GM21423 (cell line): Measurements from ENCODE around the gene NPHP4.

Experiments
- ATAC-seq: cut with Tn5 transposase; IDR thresholded peaks from one replicate; pipeline ENCODE4 v1.9.1; 2021; ENCODE audit warnings: mild to moderate bottlenecking, moderate library complexity; ENCODE audit not compliant: unreplicated experiment

Gene NPHP4

DNA sequence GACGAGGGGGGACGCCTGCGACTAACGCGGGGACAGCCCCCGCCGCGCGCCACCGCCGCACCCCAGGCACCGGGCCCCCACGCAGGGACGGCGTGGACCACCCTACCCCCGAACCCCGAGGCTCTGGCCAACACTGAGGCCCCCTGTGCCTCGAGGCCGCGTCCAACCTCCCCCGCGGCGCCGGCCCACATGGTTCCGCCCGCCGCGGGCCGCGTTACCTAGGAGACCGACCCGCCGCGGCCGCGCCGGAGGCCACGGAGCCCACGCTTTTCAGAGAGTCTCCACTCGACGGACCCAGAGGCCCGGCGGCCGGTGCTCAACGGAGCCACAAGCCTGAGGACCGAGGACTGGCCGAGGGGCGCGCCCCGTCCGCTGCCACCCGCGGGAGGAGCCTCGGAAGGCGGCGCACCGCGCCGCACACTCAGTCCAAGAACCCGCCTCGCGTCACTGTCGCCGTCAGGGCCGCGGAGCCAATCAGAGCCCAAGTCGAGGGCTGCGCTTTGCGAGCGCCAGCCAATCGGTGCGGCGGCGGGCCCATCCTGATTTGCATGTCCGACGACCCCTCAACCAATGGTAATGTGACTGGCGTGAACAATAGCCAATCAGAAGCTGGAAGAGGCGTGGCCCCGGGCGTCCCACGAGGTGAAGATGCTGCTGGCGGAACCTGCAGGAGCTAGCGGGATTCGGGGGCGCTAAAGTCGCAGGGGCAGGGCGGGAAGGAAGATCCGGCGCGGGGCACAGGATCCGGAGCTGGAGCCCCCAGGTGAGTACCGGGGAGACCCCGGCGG is at the start of gene NPHP4:
Gene NPHP4 (minus strand): TSS at position 400 of the 788 bp plus-strand sequence. CDS start 6,136 bp downstream, outside the sequence.
- peak; percentile 87 for ATAC-seq

DNA sequence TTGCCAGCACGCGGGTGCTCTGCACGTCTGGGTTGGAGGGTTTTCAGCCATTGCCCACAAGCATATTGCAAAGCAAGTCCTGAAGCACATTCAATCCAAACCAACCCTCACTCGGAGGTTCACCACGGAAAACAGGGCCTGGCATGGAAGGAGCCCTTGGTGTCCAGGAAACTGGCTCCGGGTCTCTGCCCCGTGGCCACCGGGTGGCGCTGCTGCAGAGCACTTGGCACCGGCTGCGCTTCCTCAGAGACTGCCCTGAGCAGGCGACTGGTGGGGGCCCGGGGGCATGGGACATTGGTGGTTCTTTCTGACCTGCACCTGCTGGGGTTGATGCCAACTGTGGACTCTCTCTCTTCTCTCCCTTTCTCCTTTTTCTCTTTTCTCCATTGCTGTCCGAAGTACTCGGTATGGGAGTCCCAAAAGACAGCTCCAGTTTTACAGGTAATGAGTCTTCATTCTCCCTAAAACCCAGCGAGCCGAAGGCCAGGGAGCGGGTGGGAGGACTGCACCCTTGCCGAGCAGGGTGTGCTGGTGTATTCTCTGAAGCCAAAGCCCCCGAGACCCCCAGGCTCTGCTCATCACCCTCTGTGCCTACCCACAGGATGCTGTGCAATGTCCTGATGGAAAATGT is 49.3 kb upstream of the NPHP4 start:
- no peak for ATAC-seq

DNA sequence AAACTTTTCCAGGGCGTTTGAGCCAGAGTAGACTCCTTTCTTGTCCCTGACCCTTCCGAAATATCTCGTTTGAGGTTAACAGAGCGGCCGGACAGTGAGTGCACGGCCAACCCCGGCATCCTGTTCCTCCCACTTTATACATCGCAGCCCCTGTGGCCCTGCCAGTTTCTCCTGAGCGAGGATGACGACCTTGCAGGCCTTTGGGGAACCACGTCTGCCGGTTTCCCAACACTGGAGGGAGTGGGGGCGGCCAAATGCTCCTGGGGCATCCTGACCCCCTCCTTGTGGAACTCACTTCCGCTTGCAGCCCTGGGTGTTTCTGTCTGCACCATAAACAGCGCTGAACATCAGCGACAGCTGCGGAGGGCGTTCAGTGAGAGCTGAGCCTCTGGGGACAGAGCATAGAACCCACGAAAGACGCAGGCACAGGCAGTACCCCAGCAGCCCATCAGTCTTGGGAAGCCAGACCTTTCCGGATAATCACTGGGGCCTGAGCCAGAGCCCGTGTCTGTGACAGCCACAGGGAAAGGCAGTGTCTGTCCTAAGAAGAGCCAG is 48.7 kb upstream of the NPHP4 start:
- no peak for ATAC-seq

DNA sequence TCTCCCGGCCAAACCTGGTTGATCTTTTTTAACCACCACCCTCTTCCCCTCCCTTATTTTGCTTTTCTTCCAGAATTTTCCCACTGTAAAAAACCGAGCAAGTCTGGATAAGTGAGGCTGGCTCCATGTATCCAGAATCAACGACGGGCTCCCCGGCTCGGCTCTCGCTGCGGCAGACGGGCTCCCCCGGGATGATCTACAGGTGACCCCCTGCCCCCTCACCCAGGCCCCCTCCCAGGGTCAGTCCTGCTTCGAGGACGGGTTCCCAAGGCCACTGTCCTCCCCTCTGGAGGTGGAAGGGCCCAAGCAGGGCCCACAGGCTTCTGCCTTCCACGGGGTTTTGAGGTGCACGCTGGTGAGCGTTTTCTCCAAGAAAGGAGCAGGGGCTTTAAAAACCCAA is 48.2 kb upstream of the NPHP4 start:
- no peak for ATAC-seq

DNA sequence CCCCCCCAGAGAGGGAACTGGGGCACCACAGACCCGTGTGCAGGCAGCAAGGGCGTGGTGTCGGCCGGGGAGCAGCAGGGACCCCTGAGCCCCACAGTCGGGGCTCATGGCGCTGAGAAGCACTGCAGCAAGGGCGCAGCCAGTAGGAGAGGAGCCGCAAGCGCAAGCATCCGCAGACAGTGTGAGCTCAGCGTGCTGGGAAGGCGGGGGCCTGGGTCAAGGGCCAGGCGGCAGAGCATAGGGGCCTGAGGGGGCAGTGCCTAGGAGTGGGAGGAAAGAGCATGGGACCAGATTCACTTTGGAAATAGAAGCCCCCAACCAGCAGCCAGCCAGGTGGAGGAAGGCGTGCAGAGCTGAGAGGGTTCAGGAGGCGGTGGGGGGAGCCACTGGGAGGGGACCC is 46.8 kb upstream of the NPHP4 start:
- no peak for ATAC-seq

DNA sequence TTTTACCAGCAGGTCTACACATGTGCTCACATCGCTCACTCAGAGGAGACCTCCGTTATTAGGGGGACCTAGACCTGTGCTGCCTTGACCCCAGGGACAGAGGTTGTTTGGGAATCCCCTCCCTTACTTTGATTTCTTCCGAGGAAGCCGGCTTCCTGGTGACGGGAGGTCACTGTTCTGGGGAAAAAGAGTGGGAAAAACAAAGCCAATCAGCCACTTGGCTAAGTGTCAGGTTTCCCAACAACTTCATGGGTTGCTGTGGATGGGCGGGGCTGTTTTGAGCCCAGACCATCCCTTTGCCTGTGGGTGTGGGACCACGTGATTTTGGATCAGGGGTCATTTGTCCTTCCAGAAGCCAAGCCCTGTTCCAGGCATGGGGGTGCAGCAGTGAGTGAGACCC is 46.4 kb upstream of the NPHP4 start:
- no peak for ATAC-seq

DNA sequence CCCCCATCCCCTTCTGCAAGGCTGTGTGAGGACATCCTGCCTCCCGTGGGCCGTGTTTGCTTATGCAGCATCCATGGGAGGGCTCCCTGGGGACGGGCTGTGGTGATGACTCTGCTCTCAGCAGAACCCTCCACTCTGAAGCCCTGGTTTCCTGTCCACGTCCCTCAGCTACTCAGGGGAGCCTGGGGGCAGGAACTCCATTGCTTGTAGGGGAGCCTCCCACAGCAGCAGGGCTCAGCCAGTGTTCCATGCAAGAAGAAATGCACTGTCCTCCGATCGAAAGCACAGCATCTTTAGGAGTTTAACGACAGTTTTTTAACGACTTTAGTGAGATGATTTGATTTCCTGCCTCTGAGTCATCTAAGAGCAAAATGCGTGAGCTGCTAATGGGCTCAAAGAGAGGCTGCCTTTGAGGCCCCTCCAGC is 45.1 kb upstream of the NPHP4 start:
- ATAC-seq = no peak

DNA sequence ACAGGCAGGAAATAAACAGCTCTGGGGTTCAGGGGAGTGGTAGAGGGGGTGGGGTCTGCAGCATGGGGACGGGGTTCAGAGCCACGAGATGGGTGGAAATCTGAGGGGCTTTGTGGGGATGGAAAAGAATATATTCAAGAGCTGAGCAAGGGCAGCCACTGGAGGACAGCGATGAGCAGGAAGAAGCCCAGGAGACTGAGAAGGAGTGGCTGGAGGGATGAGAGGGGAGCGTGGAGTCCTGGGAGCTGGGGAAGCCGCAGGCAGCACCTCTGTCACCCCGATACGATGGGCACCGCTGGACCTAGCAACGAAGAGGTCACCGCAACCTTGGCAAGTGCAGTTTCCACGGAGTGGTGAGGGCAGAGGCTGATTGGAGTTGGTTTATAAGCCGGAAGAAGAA is 43.5 kb upstream of the NPHP4 start:
- ATAC-seq = no peak

DNA sequence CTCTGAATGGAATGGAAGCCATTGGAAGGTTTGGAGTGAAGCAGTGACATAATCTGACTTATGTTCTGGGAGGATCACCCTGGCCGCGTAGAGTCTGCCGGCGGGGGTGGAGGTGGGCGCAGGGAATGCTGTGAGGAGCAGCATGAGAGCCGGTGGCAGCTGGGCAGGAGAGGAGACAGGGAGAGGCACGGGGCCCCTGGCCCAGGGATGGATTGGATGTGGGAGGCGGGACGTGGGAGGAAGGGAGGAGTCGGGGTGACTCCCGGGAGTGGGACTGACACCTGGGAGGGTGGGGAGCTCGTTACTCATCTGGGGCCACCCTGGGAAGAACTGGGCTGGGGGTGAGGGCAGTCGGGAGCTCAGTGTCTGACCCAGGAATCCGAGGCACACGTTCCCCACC is 43.1 kb upstream of the NPHP4 start:
- ATAC-seq = no peak

DNA sequence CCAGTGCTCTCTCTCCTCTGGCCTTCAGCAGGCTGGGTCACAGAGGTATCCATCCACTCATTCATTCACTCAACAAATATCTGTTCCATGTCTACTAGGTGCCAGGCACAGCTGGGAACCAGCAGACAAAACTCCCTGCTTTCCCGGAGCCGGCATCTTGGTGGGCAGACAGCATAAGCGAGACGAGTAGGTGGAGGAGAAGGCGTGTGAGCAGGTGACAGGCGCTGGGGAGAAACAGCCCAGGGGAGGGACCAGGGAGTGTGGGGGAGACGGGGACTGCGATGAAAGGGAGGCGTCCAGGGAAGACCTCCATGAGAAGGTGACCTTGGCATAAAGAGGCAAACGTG is 42.5 kb upstream of the NPHP4 start:
- no peak for ATAC-seq

DNA sequence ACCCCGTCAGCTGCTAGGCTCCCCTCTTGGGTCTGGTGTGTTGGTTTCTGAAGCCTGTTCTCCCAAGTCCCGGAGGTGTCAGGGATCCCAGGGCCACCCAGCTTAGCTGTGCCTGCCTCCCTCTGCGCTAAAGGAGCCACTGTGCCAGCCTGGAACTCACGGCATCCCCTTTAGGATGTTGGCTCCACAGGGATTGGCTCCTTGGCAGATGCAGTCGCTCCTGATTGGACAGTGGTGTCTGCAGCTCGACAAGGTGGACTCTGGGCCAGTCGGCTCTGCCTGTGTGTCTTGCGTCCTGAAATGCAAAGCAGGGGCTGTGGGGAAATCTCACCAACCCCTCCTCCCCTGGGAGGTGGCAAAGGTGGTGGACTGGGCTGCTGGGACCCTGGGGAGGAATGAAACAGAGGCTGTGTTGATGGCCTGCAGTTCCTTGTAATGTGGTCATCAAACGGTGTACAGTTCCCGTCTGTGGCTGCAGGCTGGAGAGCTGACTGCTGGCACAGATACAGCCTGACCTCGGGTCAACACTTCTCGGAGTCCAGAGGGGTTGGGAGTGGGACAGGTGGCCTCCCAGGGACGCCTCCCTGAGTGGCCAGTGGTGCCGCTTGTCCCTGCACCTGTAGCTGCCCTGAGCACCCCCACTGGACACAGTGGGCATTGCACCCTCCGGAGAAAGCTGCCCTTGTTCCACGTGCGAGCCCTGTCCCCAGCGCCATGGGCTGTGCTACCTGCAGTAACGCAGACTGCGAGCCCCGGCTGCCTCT is 41.9 kb upstream of the NPHP4 start:
- ATAC-seq = no peak

DNA sequence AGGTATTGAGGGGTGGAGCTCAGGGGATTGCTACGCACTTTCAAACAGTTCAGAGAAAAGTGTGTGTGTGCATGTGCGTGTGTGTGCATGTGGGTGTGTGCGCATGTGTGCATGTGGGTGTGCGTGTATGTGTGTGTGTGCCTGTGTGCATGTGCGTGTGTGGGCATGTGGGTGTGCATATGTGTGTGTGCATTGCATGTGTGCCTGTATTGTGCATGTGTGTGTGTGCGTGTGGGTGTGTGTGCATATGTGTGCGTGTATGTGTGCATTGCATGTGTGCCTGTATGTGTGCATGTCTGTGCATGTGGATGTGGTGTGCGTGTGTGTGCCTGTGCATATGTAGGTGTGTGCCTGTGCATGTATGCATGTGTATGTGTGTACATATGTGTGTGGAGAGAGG is 40.9 kb upstream of the NPHP4 start:
- no peak for ATAC-seq

DNA sequence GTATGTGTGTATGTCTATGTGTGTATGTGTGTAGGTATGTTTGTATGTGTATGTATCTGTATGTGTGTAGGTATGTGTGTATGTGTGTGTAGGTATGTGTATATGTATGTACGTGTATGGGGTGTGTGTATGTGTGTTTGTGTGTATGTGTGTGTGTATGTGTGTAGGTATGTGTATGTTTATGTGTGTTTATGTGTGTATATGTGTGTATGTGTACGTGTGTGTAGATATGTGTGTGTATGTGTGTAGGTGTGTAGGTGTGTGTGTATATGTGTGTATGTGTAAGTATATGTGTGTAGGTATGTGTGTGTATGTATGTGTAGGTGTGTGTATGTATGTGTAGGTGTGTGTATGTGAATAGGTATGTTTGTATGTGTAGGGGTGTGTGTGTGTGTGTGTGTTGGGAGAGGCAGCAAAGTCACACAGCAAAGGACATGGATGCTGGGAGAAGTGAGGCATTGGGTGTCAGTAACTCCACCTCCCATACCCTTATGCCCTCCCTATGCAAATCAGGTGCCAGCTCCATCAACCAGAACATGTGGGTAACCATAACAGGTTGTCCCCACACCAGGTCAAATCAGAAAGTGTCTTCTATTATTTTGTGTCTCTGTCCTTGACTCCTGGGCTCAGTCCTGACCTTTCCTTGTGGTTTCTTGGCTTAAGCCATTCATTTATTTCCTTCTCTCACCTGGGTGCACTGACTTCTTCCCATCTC is 38.5 kb upstream of the NPHP4 start:
- ATAC-seq = no peak

DNA sequence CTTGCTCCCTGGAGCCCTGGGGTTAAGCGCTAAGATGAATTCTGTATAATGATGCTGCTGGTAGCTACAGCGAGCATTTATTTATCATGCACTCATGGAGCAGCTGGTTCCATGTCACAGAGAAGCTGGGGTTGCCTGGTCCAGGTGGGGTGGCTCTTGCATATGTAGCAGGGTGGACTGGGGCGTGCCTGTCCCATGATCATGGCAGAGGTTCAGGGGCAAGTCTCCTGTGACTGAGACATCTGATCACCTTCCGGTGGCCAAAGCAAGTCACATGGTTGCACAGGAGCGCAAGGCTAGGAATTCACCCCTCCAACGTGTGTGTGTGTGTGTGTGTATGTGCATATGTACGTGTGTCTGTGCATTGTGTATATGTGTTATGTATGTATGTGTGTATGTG is 37.9 kb upstream of the NPHP4 start:
- ATAC-seq = no peak

DNA sequence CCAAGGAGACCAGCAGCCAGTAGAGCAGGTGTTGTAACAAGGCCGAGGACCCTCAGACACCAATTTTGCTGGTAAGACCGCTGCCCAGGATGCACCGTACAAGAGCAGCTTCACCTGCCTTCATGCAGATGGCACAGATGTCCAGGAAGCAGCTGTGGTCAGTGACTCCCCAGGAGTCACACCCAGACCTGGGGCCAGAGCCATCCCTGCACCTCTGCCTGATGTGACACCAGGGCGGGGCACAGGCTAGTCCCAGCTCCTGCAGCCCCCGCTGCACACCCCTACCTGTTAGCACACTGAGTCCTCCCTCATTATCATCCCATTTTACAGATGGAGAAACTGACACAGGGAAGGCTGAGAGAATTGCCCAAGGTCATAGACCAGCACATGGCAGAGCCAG is 37.1 kb upstream of the NPHP4 start:
- ATAC-seq = no peak

DNA sequence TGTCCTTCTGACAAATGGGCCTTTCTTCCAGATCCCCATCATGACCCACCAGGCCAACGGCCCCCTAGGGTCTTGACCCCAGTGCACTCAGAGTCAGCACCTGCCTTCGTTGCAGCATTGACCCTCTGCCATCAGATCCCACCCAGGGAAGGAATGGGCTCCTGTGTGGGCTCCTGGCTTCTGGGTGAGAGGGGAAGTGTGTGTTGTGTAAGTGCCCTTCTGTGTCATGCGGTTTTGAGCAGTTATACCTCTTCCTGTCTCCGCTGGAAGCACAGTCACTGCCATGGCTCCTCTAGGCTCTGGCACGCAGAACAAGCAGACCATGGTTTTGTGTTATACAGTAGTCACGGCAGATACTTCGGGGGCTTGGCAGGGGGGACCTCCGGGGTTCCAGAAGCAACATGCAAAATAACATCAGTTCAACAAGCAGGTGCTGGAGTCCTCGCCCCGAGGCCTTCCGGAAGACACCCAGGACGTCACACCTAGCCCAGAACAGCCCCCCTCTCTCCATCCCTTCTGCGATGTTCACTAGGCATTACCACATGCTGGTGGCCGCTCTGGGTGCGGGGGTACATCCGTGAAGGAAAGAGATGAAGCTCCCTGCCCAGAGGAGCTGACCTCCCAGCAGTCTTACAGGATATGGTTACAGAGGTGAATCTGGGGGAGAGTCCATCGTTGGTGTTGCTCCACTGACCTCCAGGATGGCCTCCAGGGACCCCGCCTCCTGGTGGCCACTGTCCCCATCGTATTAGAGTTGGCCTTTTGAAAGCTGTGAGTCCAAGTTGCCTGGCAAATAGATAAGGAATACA is 36.0 kb upstream of the NPHP4 start:
- ATAC-seq = peak; percentile 30

DNA sequence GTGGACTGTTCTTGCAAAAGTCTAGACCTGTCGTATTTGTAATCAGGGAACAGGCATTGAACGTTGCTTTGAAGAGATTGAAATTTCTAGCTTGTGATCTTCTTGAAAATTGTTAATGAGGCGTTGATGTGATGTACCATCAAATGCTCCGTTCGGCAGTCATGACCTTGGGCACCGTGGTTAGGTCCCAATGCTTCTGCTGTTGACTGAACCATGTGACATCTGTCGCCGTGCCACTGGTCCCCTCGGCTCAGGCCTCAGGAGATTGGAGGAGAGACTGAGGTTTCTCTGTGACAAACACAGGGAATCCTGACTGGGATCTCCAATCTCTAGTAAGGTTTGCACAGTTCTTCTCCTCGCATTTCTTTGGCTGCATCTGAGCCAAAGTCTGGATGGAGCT is 35.4 kb upstream of the NPHP4 start:
- ATAC-seq = no peak

DNA sequence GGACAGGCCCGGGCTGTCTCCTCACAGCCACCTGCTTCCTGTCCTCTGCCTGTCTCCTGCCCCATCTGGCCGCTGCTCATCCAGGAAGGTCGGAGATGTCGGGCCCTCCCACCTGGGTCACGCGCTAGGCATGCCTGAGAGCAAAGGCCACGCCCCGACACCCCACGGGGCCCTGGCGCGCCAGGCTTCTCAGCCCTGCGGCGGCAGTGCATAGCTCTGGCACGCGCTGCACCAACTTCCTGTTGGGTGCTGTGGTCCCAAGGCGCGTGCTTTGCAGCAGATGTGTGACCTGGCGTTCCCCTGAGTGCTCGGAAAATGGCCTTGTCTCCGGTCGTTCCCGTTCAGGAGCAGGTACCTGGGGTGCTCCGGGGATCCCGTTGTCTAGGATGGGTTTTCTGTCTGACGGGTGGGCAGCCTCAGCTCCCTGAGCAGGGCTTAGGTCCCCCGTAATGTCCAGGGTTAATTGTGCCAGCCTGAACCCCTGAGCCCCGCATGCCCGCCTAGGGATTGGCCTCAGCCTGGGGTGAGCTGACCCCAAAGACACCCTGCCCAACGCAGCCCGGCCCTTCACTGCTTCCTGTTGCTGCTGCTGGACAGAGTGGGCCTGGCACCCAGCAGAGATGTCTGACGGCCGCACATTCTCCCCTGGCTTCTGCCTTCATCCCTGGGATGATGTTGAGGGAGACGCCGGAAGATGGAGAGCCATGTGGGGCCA is 34.0 kb upstream of the NPHP4 start:
- ATAC-seq = peak; percentile 81

DNA sequence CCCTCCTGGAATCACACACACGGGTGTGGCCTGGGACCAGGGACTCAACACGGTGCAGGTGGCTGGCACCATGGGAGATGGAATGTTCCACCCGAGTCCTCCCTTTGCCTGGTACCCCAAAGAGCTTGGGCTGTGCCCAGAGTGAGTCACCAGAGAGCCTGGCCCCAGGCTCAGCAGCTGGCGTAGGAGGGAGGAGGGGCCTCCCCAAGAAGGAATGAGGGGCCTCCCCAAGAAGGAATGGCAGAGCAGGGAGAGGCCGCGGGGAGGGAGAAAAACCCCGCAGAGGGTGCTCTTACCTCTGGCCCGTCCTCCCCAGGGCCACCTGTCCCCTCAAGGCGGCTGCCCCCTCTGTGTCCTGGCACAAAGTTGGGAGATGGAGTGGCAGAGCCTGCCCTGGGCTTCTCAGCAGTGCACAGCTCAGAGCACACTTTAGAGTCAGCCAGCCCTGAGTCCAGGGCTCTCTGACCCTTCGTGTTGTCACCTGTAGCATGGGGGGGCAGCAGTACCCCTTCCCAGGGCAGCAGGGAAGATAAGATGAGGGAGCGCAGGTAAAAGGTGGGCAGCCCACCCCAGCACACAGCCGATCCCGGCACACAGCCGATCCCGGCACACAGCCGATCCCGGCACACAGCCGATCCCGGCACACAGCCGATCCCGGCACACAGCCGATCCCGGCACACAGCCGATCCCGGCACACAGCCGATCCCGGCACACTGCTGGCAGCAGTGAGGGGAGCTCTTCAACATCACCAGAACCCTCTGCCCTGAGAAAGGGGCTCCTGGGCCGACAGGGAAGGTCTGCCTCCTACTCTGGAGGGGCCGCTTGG is 33.3 kb upstream of the NPHP4 start:
- ATAC-seq = no peak
